MCF 10A (cell line): ENCODE results near the gene BRSK2. TPM values are rescaled to one million over a fixed set of nuclear protein-coding genes. Genes with fewer than 3 reads are reported as not detected.
"Not testable (repeated sequence)": the region's sequence is repeated elsewhere in the genome, so short reads cannot be mapped to it uniquely, and the experiment has no call there.

Experiments
- BruUV-seq: library from RNA; stranded (reverse); fragments of 400-500 nt; replicated peaks from 2 replicates; lab custom pipeline; 2021; lab: Mats Ljungman, UMichigan
- CTCF ChIA-PET: fragments of 300-600 bp; sonication (Branson Sonifier 250); formaldehyde crosslinking; extraction: SDS; loops from one replicate; lab custom pipeline; 2021; ENCODE audit warnings: antibody characterized with exemption, inconsistent platforms; lab: Yijun Ruan, JAX
- POLR2A ChIA-PET: fragments of 300-600, 350-650 bp; sonication (Branson Sonifier 250); formaldehyde crosslinking; extraction: SDS; loops from one replicate; lab custom pipeline; 2020; ENCODE audit warnings: antibody characterized with exemption, inconsistent platforms; lab: Yijun Ruan, JAX
- DNase-seq: peaks from one replicate; pipeline ENCODE4 v3.0.0-alpha.2; 2018; ENCODE audit not compliant: unreplicated experiment
- H3K27ac Mint-ChIP-seq: one replicate; pipeline ENCODE4 v1.8.0; 2022; ENCODE audit warnings: mild to moderate bottlenecking, low read depth, mixed read lengths; ENCODE audit not compliant: unreplicated experiment
- H3K27me3 Mint-ChIP-seq: one replicate; pipeline ENCODE4 v1.8.0; 2022; ENCODE audit warnings: mixed read lengths; ENCODE audit not compliant: insufficient read depth, unreplicated experiment
- H3K36me3 Mint-ChIP-seq: one replicate; pipeline ENCODE4 v1.8.0; 2022; ENCODE audit warnings: mild to moderate bottlenecking, moderate library complexity, mixed read lengths; ENCODE audit not compliant: insufficient read depth, unreplicated experiment
- H3K4me1 Mint-ChIP-seq: one replicate; pipeline ENCODE4 v1.8.0; 2022; ENCODE audit warnings: mixed read lengths; ENCODE audit not compliant: insufficient read depth, unreplicated experiment
- H3K4me3 Mint-ChIP-seq: one replicate; pipeline ENCODE4 v1.8.0; 2022; ENCODE audit warnings: mild to moderate bottlenecking, moderate library complexity, mixed read lengths; ENCODE audit not compliant: unreplicated experiment
- H3K9me3 Mint-ChIP-seq: one replicate; pipeline ENCODE4 v1.8.0; 2022; ENCODE audit warnings: mixed read lengths; ENCODE audit not compliant: unreplicated experiment
- intact Hi-C: fragments of 100-400 bp; cut with micrococcal nuclease; formaldehyde crosslinking; loops from 2 replicates; pipeline ENCODE4 v1.14.1; 2022
- total RNA-seq: library from RNA; stranded (reverse); gene quantifications from 2 replicates; pipeline ENCODE4 v1.2.3, GENCODE V29; 2022
- TF ChIP-seq, protein P1 (sequence below): fragments of 200-600 bp; IDR thresholded peaks from one replicate; pipeline ENCODE4 v1.8.0; 2022; ENCODE audit warnings: antibody characterized with exemption, mild to moderate bottlenecking; ENCODE audit not compliant: unreplicated experiment

BRSK2 gene
- total RNA-seq, 1 experiment from 2014 or later: 0.44 TPM

DNA sequence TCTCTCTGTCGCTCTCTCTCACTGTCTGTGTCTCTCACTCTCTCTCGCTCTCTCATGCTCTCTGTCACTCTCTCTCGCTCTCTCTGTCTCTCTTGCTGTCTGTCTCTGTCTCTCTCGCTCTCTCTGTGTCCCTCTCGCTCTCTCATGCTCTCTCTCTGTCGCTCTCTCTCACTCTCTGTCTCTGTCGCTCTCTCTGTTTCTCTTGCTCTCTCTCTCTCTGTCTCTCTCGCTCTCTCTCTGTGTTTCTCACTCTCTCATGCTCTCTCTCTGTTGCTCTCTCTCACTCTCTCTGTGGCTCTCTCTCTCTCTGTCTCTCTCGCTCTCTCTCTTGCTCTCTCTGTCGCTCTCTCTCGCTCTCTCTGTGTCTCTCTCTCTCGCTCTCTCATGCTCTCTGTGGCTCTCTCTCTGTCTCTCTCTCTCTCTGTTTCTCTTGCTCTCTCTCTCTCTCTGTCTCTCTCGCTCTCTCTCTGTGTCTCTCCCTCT, 33.2 kb upstream of the BRSK2 start:
- Mint-ChIP-seq H3K27ac (no peak overlapping the region), H3K9me3 (no peaks in the 10 kb centered on the region), H3K4me3 (no peak overlapping the region), H3K4me1 (peaks cover 6% of the 10 kb centered on the region), H3K36me3 (no peaks in the 10 kb centered on the region), H3K27me3 (peaks cover 44% of the 10 kb centered on the region)
- no peak for DNase-seq
- ChIA-PET CTCF (no interaction called here), POLR2A (no interaction called here)
- intact Hi-C loops: no loop called here
- BruUV-seq: no TSS peak
- TF ChIP-seq, protein P1, sequence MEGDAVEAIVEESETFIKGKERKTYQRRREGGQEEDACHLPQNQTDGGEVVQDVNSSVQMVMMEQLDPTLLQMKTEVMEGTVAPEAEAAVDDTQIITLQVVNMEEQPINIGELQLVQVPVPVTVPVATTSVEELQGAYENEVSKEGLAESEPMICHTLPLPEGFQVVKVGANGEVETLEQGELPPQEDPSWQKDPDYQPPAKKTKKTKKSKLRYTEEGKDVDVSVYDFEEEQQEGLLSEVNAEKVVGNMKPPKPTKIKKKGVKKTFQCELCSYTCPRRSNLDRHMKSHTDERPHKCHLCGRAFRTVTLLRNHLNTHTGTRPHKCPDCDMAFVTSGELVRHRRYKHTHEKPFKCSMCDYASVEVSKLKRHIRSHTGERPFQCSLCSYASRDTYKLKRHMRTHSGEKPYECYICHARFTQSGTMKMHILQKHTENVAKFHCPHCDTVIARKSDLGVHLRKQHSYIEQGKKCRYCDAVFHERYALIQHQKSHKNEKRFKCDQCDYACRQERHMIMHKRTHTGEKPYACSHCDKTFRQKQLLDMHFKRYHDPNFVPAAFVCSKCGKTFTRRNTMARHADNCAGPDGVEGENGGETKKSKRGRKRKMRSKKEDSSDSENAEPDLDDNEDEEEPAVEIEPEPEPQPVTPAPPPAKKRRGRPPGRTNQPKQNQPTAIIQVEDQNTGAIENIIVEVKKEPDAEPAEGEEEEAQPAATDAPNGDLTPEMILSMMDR: no peak

DNA sequence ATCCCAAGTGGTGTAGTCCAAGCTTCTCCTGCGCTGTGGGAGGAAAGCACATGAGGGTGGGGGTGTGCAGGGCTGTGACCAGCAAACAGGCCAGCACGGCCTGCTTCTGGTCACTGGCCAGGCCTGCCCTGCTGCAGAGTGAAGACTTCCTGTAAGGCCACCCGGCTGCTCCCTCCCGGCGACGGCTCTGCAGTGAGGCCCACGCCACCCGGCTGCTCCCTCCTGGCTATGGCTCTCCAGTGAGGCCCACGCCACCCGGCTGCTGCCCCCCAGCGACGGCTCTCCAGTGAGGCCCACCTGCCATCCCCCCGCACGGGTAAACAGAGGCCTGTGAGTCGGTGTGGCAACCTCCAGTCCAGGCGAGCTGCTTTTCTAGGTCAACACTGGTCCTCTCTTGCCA, 31.4 kb upstream of the BRSK2 start:
- peaks cover 6% of the 10 kb centered on the region for H3K4me1 Mint-ChIP-seq
- no peaks in the 10 kb centered on the region for H3K36me3 Mint-ChIP-seq
- H3K9me3 Mint-ChIP-seq: no peaks in the 10 kb centered on the region
- DNase-seq: no peak
- POLR2A ChIA-PET: interaction anchor here (0.7 kb wide), 1 partner anchor 221 kb away, joined by 4 read pairs; no protein-coding TSS in a partner anchor
- peaks cover 51% of the 10 kb centered on the region for H3K27me3 Mint-ChIP-seq
- TF ChIP-seq, protein P1: no peak
- CTCF ChIA-PET: no interaction called here
- BruUV-seq: no TSS peak
- H3K27ac Mint-ChIP-seq: no peak overlapping the region
- no peak overlapping the region for H3K4me3 Mint-ChIP-seq
- intact Hi-C loops: no loop called here

DNA sequence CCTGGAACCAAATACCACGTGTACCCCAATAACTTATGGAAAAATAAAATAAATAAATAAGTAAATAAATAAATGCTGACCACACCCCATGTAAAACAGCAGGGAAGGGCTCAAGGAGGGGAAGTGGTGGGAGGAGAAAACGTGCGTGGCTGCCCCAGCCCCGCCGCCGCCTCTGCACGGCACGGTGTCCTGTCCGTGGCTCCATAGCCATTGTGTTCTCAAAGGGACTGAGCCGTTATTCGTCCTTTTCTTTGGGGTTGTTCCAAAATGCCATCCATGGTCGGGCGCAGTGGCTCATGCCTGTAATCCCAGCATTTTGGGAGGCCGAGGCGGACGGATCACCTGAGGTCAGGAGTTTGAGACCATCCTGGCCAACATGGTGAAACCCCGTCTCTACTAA, 30.8 kb upstream of the BRSK2 start:
- H3K4me1 Mint-ChIP-seq, H3K36me3 Mint-ChIP-seq, H3K4me3 Mint-ChIP-seq, intact Hi-C loops, H3K9me3 Mint-ChIP-seq, DNase-seq, BruUV-seq, H3K27ac Mint-ChIP-seq, CTCF ChIA-PET: not testable (repeated sequence)
- peaks cover 51% of the 10 kb centered on the region for H3K27me3 Mint-ChIP-seq
- POLR2A ChIA-PET: interaction anchor here (0.7 kb wide), 1 partner anchor 220 kb away, joined by 4 read pairs; no protein-coding TSS in a partner anchor

DNA sequence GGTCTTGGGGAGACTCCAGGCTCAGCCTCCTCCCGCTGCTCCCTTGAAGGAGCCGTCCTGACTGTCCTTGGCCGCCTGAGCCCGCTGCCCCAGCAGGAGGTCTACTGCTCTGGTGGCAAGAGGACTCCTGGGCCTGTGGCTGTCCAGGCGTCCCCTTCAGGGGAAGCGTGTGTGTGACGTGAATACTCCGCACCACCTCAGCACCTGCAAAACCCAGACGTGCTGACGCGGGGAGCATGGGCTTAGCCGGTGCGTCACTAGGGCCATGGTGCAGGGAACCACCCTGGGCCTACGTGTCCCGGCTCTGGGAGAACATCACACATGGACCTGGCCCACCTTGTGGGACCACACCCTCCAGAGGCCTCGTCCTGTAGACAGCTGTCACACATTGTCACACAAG, 30.2 kb upstream of the BRSK2 start:
- TF ChIP-seq, protein P1: no peak
- intact Hi-C loops: no loop called here
- H3K9me3 Mint-ChIP-seq: no peaks in the 10 kb centered on the region
- POLR2A ChIA-PET: no interaction called here
- H3K4me1 Mint-ChIP-seq: peaks cover 6% of the 10 kb centered on the region
- H3K4me3 Mint-ChIP-seq: no peak overlapping the region
- BruUV-seq: no TSS peak
- CTCF ChIA-PET: no interaction called here
- H3K36me3 Mint-ChIP-seq: no peaks in the 10 kb centered on the region
- DNase-seq: no peak
- H3K27me3 Mint-ChIP-seq: peaks cover 51% of the 10 kb centered on the region
- H3K27ac Mint-ChIP-seq: no peak overlapping the region
